CD14-positive monocyte (primary cell): Measurements from ENCODE around the gene PLAGL2. TPM values are rescaled to one million over a fixed set of nuclear protein-coding genes. Genes with fewer than 3 reads are reported as not detected.

Source experiments
- DNase-seq, 3 donors: peaks; one replicate each; pipeline ENCODE4 v3.0.0-alpha.2; 2011 to 2022
- H2AFZ ChIP-seq: 2 replicates; pipeline ENCODE4 v1.6.0; 2012; ENCODE audit warnings: mild to moderate bottlenecking, low read depth, low read length, inconsistent platforms; ENCODE audit not compliant: insufficient read depth, poor library complexity, severe bottlenecking
- H3K27ac ChIP-seq, 2 donors: 1 replicate in 1 of 2; 2 replicates in 1 of 2; pipeline ENCODE4 v1.5.1; 2012 to 2013; ENCODE audit warnings: low read length in 2 of 2, control low read depth in 1 of 2, inconsistent platforms in 1 of 2, low read depth in 1 of 2, mild to moderate bottlenecking in 1 of 2
- H3K27me3 ChIP-seq, 2 donors: one replicate each; pipeline versions ENCODE4 v1.6.0 to v1.6.1; 2011 to 2013; ENCODE audit warnings: low read length in 2 of 2; ENCODE audit not compliant: control insufficient read depth in 2 of 2, insufficient read depth in 2 of 2
- H3K36me3 ChIP-seq, 2 donors: replicated peaks in 1 of 2; 1 replicate in 1 of 2; 2 replicates in 1 of 2; pipeline versions ENCODE4 v1.5.1 to v1.6.1; 2012 to 2013; ENCODE audit warnings: low read length in 2 of 2, control low read depth in 1 of 2, inconsistent platforms in 1 of 2, mild to moderate bottlenecking in 1 of 2; ENCODE audit not compliant: insufficient read depth in 2 of 2, control insufficient read depth in 1 of 2
- H3K4me1 ChIP-seq, 2 donors: 1 replicate in 1 of 2; 2 replicates in 1 of 2; pipeline versions ENCODE4 v1.5.1 to v1.6.1; 2012 to 2013; ENCODE audit warnings: low read length in 2 of 2, control low read depth in 1 of 2, inconsistent platforms in 1 of 2, mild to moderate bottlenecking in 1 of 2, moderate library complexity in 1 of 2; ENCODE audit not compliant: insufficient read depth in 2 of 2, control insufficient read depth in 1 of 2
- H3K4me2 ChIP-seq: replicated peaks from 2 replicates; pipeline ENCODE3; 2012; ENCODE audit warnings: low read length, moderate library complexity, mild to moderate bottlenecking; ENCODE audit not compliant: poor library complexity, severe bottlenecking; ENCODE audit errors: extremely low read depth
- H3K4me3 ChIP-seq, 3 experiments: fragments of 200-600 bp in 1 of 3; sonication (generic) in 1 of 3; replicated peaks in 1 of 3; 1 replicate in 2 of 3; 2 replicates in 1 of 3; pipeline ENCODE4 v1.5.1; 2011 to 2013; ENCODE audit warnings: low read length in 3 of 3, mild to moderate bottlenecking in 3 of 3, control low read depth in 2 of 3, low read depth in 2 of 3, inconsistent platforms in 1 of 3, moderate library complexity in 1 of 3
- H3K79me2 ChIP-seq: 2 replicates; pipeline ENCODE4 v1.6.0; 2012; ENCODE audit warnings: mild to moderate bottlenecking, control low read depth, inconsistent platforms, low read length, moderate library complexity; ENCODE audit not compliant: insufficient read depth
- H3K9ac ChIP-seq: 2 replicates; pipeline ENCODE4 v1.6.0; 2017; ENCODE audit warnings: low read length, mild to moderate bottlenecking; ENCODE audit not compliant: insufficient read depth, poor library complexity, severe bottlenecking
- H3K9me3 ChIP-seq, 2 donors: replicated peaks in 1 of 2; 1 replicate in 1 of 2; 2 replicates in 1 of 2; pipeline versions ENCODE4 v1.5.1 to v1.6.1; 2012 to 2013; ENCODE audit warnings: low read length in 2 of 2, control low read depth in 1 of 2; ENCODE audit not compliant: control insufficient read depth in 1 of 2, insufficient read depth in 1 of 2
- H4K20me1 ChIP-seq: 2 replicates; pipeline ENCODE4 v1.6.0; 2012; ENCODE audit warnings: mild to moderate bottlenecking, low read length, control low read depth, moderate library complexity; ENCODE audit not compliant: insufficient read depth
- H3K27ac Mint-ChIP-seq, 7 donors: one replicate each; pipeline ENCODE4 v1.8.0; 2020; ENCODE audit warnings: mild to moderate bottlenecking in 7 of 7, mixed read lengths in 7 of 7, moderate library complexity in 6 of 7, inconsistent platforms in 2 of 7
- H3K27me3 Mint-ChIP-seq, 3 donors: one replicate each; pipeline ENCODE4 v1.8.0; 2021 to 2022; ENCODE audit warnings: low read depth in 3 of 3, mild to moderate bottlenecking in 3 of 3, mixed read lengths in 3 of 3, moderate library complexity in 3 of 3, inconsistent platforms in 1 of 3
- H3K36me3 Mint-ChIP-seq, 2 donors: one replicate each; pipeline ENCODE4 v1.8.0; 2020; ENCODE audit warnings: mixed read lengths in 2 of 2, inconsistent platforms in 1 of 2, mild to moderate bottlenecking in 1 of 2
- H3K4me1 Mint-ChIP-seq: one replicate; pipeline ENCODE4 v1.8.0; 2020; ENCODE audit warnings: mild to moderate bottlenecking, mixed read lengths
- H3K4me3 Mint-ChIP-seq, 2 donors: one replicate each; pipeline ENCODE4 v1.8.0; 2020; ENCODE audit warnings: mild to moderate bottlenecking in 2 of 2, mixed read lengths in 2 of 2, moderate library complexity in 1 of 2
- H3K9me3 Mint-ChIP-seq, 7 donors: one replicate each; pipeline ENCODE4 v1.8.0; 2020 to 2022; ENCODE audit warnings: mixed read lengths in 7 of 7, mild to moderate bottlenecking in 6 of 7, moderate library complexity in 6 of 7, inconsistent platforms in 2 of 7
- CTCF ChIP-seq: fragments of 200-600 bp; IDR thresholded peaks from one replicate; pipeline ENCODE4 v1.8.0; 2022; ENCODE audit warnings: antibody characterized with exemption, mild to moderate bottlenecking
- WGBS: methylation state at CpG from one replicate; pipeline ENCODE4 v1.1.5; 2013; ENCODE audit warnings: missing lambda C conversion rate; ENCODE audit not compliant: insufficient coverage; 5-methylcytosine and 5-hydroxymethylcytosine counted together
- intact Hi-C, 2 donors: fragments of 100-400 bp; cut with micrococcal nuclease; formaldehyde crosslinking; loops; one replicate each; pipeline versions ENCODE4 v1.15.0 to v1.15.1; 2023
- polyA plus RNA-seq, 3 donors: library from polyadenylated mRNA; depleted of rRNA in 1 of 3; unstranded in 2 of 3; stranded (reverse) in 1 of 3; fragments of 300-500 nt in 2 of 3; fragments of >200 nt in 1 of 3; fragmentation: Illumina TruSeq in 2 of 3; gene quantifications; 1 replicate in 2 of 3; 2 replicates in 1 of 3; pipeline ENCODE4 v1.2.3, GENCODE V29; 2012 to 2021

PLAGL2 gene
- polyA plus RNA-seq, 3 donors: 6.2 to 31.7 (median 14.7) TPM

- DNase-seq: no peak
- H3K27ac ChIP-seq: no peak overlapping the region
- H3K27me3 Mint-ChIP-seq: peaks cover 0 to 7% (median 0%) of the 10 kb centered on the region in 3 donors
- no peak overlapping the region for H2AFZ ChIP-seq
- no peaks in the 10 kb centered on the region for H3K36me3 ChIP-seq
- no peak for TF ChIP-seq CTCF
- no peaks in the 10 kb centered on the region for H4K20me1 ChIP-seq
- no peaks in the 10 kb centered on the region for H3K4me1 ChIP-seq
- WGBS: no CpG with 5 or more reads among the region's 2 CpGs
- no peak overlapping the region for H3K4me2 ChIP-seq
- no peak overlapping the region for H3K9ac ChIP-seq
- no peaks in the 10 kb centered on the region for H3K27me3 ChIP-seq
- no peaks in the 10 kb centered on the region for H3K9me3 ChIP-seq
- no peak overlapping the region for H3K27ac Mint-ChIP-seq
- H3K4me1 Mint-ChIP-seq: no peaks in the 10 kb centered on the region
- H3K4me3 Mint-ChIP-seq: no peak overlapping the region
- peaks cover 0 to 2% (median 0%) of the 10 kb centered on the region in 7 donors for H3K9me3 Mint-ChIP-seq
- H3K4me3 ChIP-seq: no peak overlapping the region
- no peaks in the 10 kb centered on the region for H3K79me2 ChIP-seq
- no peaks in the 10 kb centered on the region for H3K36me3 Mint-ChIP-seq
- intact Hi-C loops: no loop called here
Measured at GRCh38 chr20:32181606-32182005, 25.9 kb downstream of the PLAGL2 start.

- no peaks in the 10 kb centered on the region for H3K4me1 Mint-ChIP-seq
- no peak for TF ChIP-seq CTCF
- H3K9me3 Mint-ChIP-seq: peaks cover 0 to 2% (median 0%) of the 10 kb centered on the region in 7 donors
- Histone ChIP-seq H3K9ac (no peak overlapping the region), H3K4me2 (no peak overlapping the region), H3K79me2 (no peaks in the 10 kb centered on the region), H4K20me1 (no peaks in the 10 kb centered on the region), H3K36me3 (no peaks in the 10 kb centered on the region), H3K4me1 (no peaks in the 10 kb centered on the region), H3K9me3 (no peaks in the 10 kb centered on the region), H3K27me3 (no peaks in the 10 kb centered on the region), H3K27ac (no peak overlapping the region), H3K4me3 (no peak overlapping the region), H2AFZ (no peak overlapping the region)
- no peaks in the 10 kb centered on the region for H3K36me3 Mint-ChIP-seq
- DNase-seq: no peak
- no peak overlapping the region for H3K4me3 Mint-ChIP-seq
- 100% methylated on average over 1 of the region's 4 CpGs for WGBS
- H3K27me3 Mint-ChIP-seq: peaks cover 0 to 3% (median 0%) of the 10 kb centered on the region in 3 donors
- intact Hi-C loops: no loop called here
- peak overlapping the region in 3 of 7 donors; percentile 27 to 82 (median 65) for H3K27ac Mint-ChIP-seq
Measured at GRCh38 chr20:32179934-32180333, 27.6 kb downstream of the PLAGL2 start.
